A549 (cell line): ENCODE measurements around the gene PPFIA2. TPM values are rescaled to one million over a fixed set of nuclear protein-coding genes. Genes with fewer than 3 reads are reported as not detected.

Experiments used
- ATAC-seq, 2 experiments: fragments of 200-7000 bp in 1 of 2; fragments of >200 bp in 1 of 2; cut with Nextera tagmentation in 1 of 2; cut with Tn5 transposase in 1 of 2; 3 replicates each; pipeline versions ENCODE4 v1.8.0 to v1.9.1; 2018 to 2020; ENCODE audit warnings: mild to moderate bottlenecking in 1 of 2, moderate library complexity in 1 of 2
- CTCF ChIA-PET: fragments of 300-600 bp; sonication (Branson Sonifier 250); formaldehyde crosslinking; extraction: SDS; loops from one replicate; lab custom pipeline; 2021; ENCODE audit warnings: antibody characterized with exemption, inconsistent platforms; lab: Yijun Ruan, JAX
- POLR2A ChIA-PET: fragments of 350-600 bp; formaldehyde crosslinking; extraction: SDS; loops from one replicate; lab custom pipeline; 2021; ENCODE audit warnings: antibody characterized with exemption, inconsistent platforms; lab: Yijun Ruan, JAX
- DNase-seq, 2 experiments: peaks; one replicate each; pipeline versions ENCODE4 v3.0.0 to v3.0.0-alpha.2; 2011 to 2016; ENCODE audit warnings: low read depth in 1 of 2, low spot score in 1 of 2
- FAIRE-seq: peaks from 2 replicates; lab custom pipeline; 2011; peaks lifted over from hg19 to GRCh38; lab: Jason Lieb, UNC
- H3K27ac ChIP-seq, 2 experiments: fragments of >200 bp; sonication (Bioruptor Twin); formaldehyde crosslinking; 3 replicates each; pipeline ENCODE4 v1.5.1; 2016 to 2017
- H3K4me1 ChIP-seq: fragments of >200 bp; sonication (Bioruptor Twin); formaldehyde crosslinking; 3 replicates; pipeline ENCODE4 v1.6.1; 2016
- H3K4me2 ChIP-seq: fragments of >200 bp; sonication (Bioruptor Twin); formaldehyde crosslinking; 3 replicates; pipeline ENCODE4 v1.6.1; 2016
- H3K4me3 ChIP-seq: fragments of >200 bp; sonication (Bioruptor Twin); formaldehyde crosslinking; 3 replicates; pipeline ENCODE4 v1.5.1; 2016
- H3K9me3 ChIP-seq: fragments of >200 bp; sonication (Bioruptor Twin); formaldehyde crosslinking; 3 replicates; pipeline ENCODE4 v1.6.1; 2016
- CBX2 ChIP-seq: fragments of 200-600 bp; sonication (generic); IDR thresholded peaks from 2 replicates; pipeline ENCODE4 v1.6.1; 2016; ENCODE audit warnings: low read depth, mild to moderate bottlenecking, borderline replicate concordance
- CEBPB ChIP-seq, 2 experiments: fragments of >200 bp in 1 of 2; sonication (Bioruptor Twin) in 1 of 2; formaldehyde crosslinking in 1 of 2; IDR thresholded peaks; 2 replicates each; pipeline ENCODE4 v1.6.1; 2012 to 2016
- CHD4 ChIP-seq: fragments of 200-600 bp; sonication (generic); IDR thresholded peaks from 2 replicates; pipeline ENCODE4 v1.6.1; 2016; ENCODE audit warnings: antibody characterized with exemption, mild to moderate bottlenecking, borderline replicate concordance
- EHF ChIP-seq: fragments of 250-450 bp; sonication (Bioruptor Pico); IDR thresholded peaks from 2 replicates; pipeline ENCODE4 v1.5.0; 2020; ENCODE audit warnings: mild to moderate bottlenecking
- FOSB ChIP-seq: fragments of 250-450 bp; sonication (Bioruptor Pico); IDR thresholded peaks from 2 replicates; pipeline ENCODE4 v1.5.0; 2020; ENCODE audit warnings: mild to moderate bottlenecking, moderate library complexity
- FOSL2 ChIP-seq, 2 experiments: fragments of 450-650 bp in 1 of 2; fragments of >200 bp in 1 of 2; sonication (Bioruptor Twin) in 1 of 2; formaldehyde crosslinking; IDR thresholded peaks; 2 replicates each; pipeline versions ENCODE4 v1.5.0 to v1.6.1; 2016 to 2020; ENCODE audit warnings: mild to moderate bottlenecking in 1 of 2, moderate library complexity in 1 of 2
- GATA3 ChIP-seq: IDR thresholded peaks from 2 replicates; pipeline ENCODE4 v1.6.1; 2012; ENCODE audit warnings: borderline replicate concordance
- HOXB13 ChIP-seq: fragments of 250-450 bp; sonication (Bioruptor Pico); IDR thresholded peaks from 2 replicates; pipeline ENCODE4 v1.5.0; 2020; ENCODE audit warnings: low read depth, mild to moderate bottlenecking, moderate library complexity
- JUN ChIP-seq, 2 experiments: fragments of >200 bp; sonication (Bioruptor Twin); formaldehyde crosslinking; IDR thresholded peaks; 2 replicates in 1 of 2; 3 replicates in 1 of 2; pipeline ENCODE4 v1.6.1; 2016 to 2017
- NFE2L2 ChIP-seq: fragments of 150-350 bp; conservative IDR thresholded peaks from 2 replicates; pipeline ENCODE4 v1.6.1; 2014; ENCODE audit warnings: low read length
- NR3C1 ChIP-seq: fragments of >200 bp; sonication (Bioruptor Twin); formaldehyde crosslinking; IDR thresholded peaks from 3 replicates; pipeline ENCODE4 v1.6.1; 2017
- RCOR1 ChIP-seq: fragments of 150-350 bp; IDR thresholded peaks from 2 replicates; pipeline ENCODE4 v1.6.1; 2014; ENCODE audit warnings: antibody characterized with exemption, low read length, low read depth
- RNF2 ChIP-seq: fragments of 200-600 bp; sonication (generic); IDR thresholded peaks from 2 replicates; pipeline ENCODE4 v1.6.1; 2016; ENCODE audit warnings: low read depth, mild to moderate bottlenecking, antibody characterized with exemption, moderate library complexity, borderline replicate concordance
- SREBF2 ChIP-seq: fragments of 450-650 bp; IDR thresholded peaks from 2 replicates; pipeline ENCODE4 v1.6.1; 2014; ENCODE audit warnings: mild to moderate bottlenecking, moderate library complexity
- ZNF302 ChIP-seq: fragments of 250-450 bp; sonication (Bioruptor Pico); IDR thresholded peaks from 2 replicates; pipeline ENCODE4 v1.9.0; 2021; ENCODE audit warnings: inconsistent platforms, mild to moderate bottlenecking, moderate library complexity
- ZSCAN20 ChIP-seq: fragments of 250-450 bp; sonication (Bioruptor Pico); IDR thresholded peaks from 2 replicates; pipeline ENCODE4 v1.8.0; 2022; ENCODE audit warnings: mild to moderate bottlenecking, moderate library complexity
- WGBS: methylation state at CpG from one replicate; pipeline ENCODE4 v1.1.6; 2017; ENCODE audit errors: missing lambda C conversion rate; 5-methylcytosine and 5-hydroxymethylcytosine counted together
- polyA plus RNA-seq, 4 experiments: library from polyadenylated mRNA; depleted of rRNA in 3 of 4; stranded (reverse); fragments of >200 nt; fragmentation: RNase III in 1 of 4; extraction: RNeasy Plus Mini Kit Qiagen cat#74134 plus additional on column Dnase treatment in 1 of 4; gene quantifications; 2 replicates in 3 of 4; 3 replicates in 1 of 4; pipeline ENCODE4 v1.2.3, GENCODE V29; 2011 to 2017
- TF ChIP-seq, protein P1 (sequence below): fragments of 150-350 bp; IDR thresholded peaks from 2 replicates; pipeline ENCODE4 v1.6.1; 2014; ENCODE audit warnings: low read depth, mild to moderate bottlenecking, low read length
- TF ChIP-seq, protein P2 (sequence below): IDR thresholded peaks from 2 replicates; pipeline ENCODE4 v1.6.1; 2012
- TF ChIP-seq, protein P3 (sequence below): IDR thresholded peaks from 2 replicates; pipeline ENCODE4 v1.6.1; 2012
- TF ChIP-seq, protein P4 (sequence below): IDR thresholded peaks from 2 replicates; pipeline ENCODE4 v1.6.1; 2012; ENCODE audit warnings: low read depth, borderline replicate concordance
- TF ChIP-seq, protein P5 (sequence below): fragments of >200 bp; sonication (Bioruptor Twin); formaldehyde crosslinking; IDR thresholded peaks from 3 replicates; pipeline ENCODE4 v1.6.1; 2016

The PPFIA2 gene
- polyA plus RNA-seq, 2 of the 4 experiments (the other 2 are of a cell fraction): not detected

DNA sequence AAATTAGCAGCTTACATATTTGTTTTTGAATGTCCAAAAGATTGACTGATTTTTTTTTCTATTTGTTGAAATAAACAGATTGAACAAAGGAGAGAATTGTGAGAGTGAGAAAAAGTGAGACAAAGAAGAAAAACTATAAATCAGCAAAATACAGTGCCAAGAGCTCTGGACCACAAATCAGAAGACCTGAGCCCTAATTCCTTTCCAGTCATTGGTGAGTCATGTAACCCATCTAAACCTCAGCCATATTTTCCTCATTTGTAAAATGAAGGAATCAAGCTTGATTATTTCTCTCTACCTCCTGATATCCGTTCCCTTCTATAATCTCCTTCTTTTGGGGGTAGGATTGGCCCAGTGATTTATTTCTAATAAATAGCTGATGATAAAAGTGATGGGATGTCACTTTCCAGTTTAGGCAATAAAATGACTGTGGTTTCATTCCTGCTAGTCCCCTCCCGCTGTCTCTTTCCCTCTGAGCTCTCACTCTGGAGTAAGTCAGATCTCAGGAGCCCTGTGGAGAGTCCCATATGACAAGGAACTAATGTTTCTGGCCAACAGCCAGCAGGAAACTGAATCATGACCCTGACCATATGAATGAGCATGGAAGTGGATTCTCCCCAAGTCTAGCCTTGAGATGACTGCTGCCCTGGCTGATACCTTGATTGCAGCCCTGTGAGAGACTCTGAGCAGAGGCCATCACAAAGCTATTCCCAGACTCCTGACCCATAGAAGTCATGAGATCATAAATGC lies 462.4 kb downstream of the PPFIA2 start (continued):
- no peak for TF ChIP-seq RNF2
- TF ChIP-seq, protein P1, sequence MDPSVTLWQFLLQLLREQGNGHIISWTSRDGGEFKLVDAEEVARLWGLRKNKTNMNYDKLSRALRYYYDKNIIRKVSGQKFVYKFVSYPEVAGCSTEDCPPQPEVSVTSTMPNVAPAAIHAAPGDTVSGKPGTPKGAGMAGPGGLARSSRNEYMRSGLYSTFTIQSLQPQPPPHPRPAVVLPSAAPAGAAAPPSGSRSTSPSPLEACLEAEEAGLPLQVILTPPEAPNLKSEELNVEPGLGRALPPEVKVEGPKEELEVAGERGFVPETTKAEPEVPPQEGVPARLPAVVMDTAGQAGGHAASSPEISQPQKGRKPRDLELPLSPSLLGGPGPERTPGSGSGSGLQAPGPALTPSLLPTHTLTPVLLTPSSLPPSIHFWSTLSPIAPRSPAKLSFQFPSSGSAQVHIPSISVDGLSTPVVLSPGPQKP: no peak
- TF ChIP-seq, protein P2, sequence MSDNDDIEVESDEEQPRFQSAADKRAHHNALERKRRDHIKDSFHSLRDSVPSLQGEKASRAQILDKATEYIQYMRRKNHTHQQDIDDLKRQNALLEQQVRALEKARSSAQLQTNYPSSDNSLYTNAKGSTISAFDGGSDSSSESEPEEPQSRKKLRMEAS: no peak
- no peak for TF ChIP-seq CHD4
- TF ChIP-seq EHF (CRISPR knock-in tag): no peak

DNA sequence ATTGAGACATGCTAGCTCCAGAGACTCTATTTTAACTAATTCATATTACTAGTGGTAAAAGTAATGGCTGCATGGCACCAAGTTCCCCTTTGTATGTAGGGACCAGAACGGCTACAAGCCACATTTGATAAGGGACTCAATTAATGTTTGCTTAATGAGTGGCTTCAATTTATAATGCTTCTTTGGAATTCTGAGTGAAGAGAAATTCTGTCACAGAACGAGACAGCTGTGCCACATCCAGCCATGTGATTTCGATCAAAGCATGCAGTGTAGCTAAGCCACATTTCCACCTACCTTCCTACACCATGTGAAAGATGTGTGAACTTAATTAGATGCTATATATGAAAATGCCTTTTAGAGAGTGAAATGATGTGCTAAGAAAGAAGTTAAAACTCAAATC lies 463.9 kb downstream of the PPFIA2 start:
- CTCF ChIA-PET: no interaction called here
- DNase-seq (no peak), FAIRE-seq (no peak)
- Histone ChIP-seq H3K27ac (no peak overlapping the region), H3K4me2 (no peak overlapping the region)
- no peak for TF ChIP-seq JUN (IDR thresholded peaks at IDR 0.05)
- no peak for TF ChIP-seq SREBF2
- no peak for TF ChIP-seq FOSL2 (IDR thresholded peaks at IDR 0.05)
- no peak for TF ChIP-seq FOSL2 (CRISPR knock-in tag; IDR thresholded peaks at IDR 0.05)
- TF ChIP-seq GATA3: no peak
- TF ChIP-seq, protein P3, sequence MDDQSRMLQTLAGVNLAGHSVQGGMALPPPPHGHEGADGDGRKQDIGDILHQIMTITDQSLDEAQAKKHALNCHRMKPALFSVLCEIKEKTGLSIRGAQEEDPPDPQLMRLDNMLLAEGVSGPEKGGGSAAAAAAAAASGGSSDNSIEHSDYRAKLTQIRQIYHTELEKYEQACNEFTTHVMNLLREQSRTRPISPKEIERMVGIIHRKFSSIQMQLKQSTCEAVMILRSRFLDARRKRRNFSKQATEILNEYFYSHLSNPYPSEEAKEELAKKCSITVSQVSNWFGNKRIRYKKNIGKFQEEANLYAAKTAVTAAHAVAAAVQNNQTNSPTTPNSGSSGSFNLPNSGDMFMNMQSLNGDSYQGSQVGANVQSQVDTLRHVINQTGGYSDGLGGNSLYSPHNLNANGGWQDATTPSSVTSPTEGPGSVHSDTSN: no peak
- TF ChIP-seq NR3C1: no peak
- no peak for TF ChIP-seq RCOR1
- TF ChIP-seq, protein P4, sequence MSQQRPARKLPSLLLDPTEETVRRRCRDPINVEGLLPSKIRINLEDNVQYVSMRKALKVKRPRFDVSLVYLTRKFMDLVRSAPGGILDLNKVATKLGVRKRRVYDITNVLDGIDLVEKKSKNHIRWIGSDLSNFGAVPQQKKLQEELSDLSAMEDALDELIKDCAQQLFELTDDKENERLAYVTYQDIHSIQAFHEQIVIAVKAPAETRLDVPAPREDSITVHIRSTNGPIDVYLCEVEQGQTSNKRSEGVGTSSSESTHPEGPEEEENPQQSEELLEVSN: no peak
- no peak for TF ChIP-seq HOXB13 (CRISPR knock-in tag)
- TF ChIP-seq CBX2: no peak
- no peak for TF ChIP-seq ZSCAN20 (CRISPR knock-in tag)
- TF ChIP-seq CHD4: no peak
- no peak for TF ChIP-seq NFE2L2
- no peak for TF ChIP-seq CEBPB (IDR thresholded peaks at IDR 0.05)
- no peak for TF ChIP-seq FOSB (CRISPR knock-in tag)
- TF ChIP-seq, protein P5, sequence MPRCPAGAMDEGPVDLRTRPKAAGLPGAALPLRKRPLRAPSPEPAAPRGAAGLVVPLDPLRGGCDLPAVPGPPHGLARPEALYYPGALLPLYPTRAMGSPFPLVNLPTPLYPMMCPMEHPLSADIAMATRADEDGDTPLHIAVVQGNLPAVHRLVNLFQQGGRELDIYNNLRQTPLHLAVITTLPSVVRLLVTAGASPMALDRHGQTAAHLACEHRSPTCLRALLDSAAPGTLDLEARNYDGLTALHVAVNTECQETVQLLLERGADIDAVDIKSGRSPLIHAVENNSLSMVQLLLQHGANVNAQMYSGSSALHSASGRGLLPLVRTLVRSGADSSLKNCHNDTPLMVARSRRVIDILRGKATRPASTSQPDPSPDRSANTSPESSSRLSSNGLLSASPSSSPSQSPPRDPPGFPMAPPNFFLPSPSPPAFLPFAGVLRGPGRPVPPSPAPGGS: no peak
- no peak for TF ChIP-seq ZNF302 (CRISPR knock-in tag)
- TF ChIP-seq, all 56 proteins: peak for 0
- no peak overlapping the region for H3K4me3 ChIP-seq
- no peaks in the 10 kb centered on the region for H3K4me1 ChIP-seq
- no peaks in the 10 kb centered on the region for H3K9me3 ChIP-seq
- POLR2A ChIA-PET: no interaction called here
- WGBS: 13% methylated on average over 3 of the region's 3 CpGs
- no peak for ATAC-seq
